OCI-LY7 (cell line): ENCODE measurements around the gene GPC1. TPM values are rescaled to one million over a fixed set of nuclear protein-coding genes. Genes with fewer than 3 reads are reported as not detected.

Experiments
- BruUV-seq: library from RNA; stranded (reverse); fragments of 400-500 nt; replicated peaks from 2 replicates; lab custom pipeline; 2021; lab: Mats Ljungman, UMichigan
- CTCF ChIA-PET: fragments of 300-600 bp; sonication (Branson Sonifier 250); formaldehyde crosslinking; loops from one replicate; lab custom pipeline; 2022; ENCODE audit warnings: antibody characterized with exemption; ENCODE audit not compliant: unreplicated experiment; lab: Charles Lee
- POLR2A ChIA-PET: fragments of 300-600 bp; sonication (Branson Sonifier 250); formaldehyde crosslinking; loops from one replicate; lab custom pipeline; 2022; ENCODE audit warnings: antibody characterized with exemption; lab: Charles Lee
- DNase-seq: peaks from one replicate; pipeline ENCODE4 v3.0.0-alpha.2; 2015; ENCODE audit warnings: low spot score
- H2AFZ ChIP-seq: fragments of 200-600 bp; sonication (generic), shearing (Covaris generic); 2 replicates; pipeline ENCODE4 v1.6.1; 2014; ENCODE audit warnings: mild to moderate bottlenecking, antibody characterized with exemption, low read length, moderate library complexity
- H3K27ac ChIP-seq: fragments of 200-600 bp; sonication (generic); 2 replicates; pipeline ENCODE4 v1.5.1; 2014; ENCODE audit warnings: mixed run types, low read depth, mild to moderate bottlenecking, moderate library complexity, low read length, inconsistent platforms; ENCODE audit not compliant: poor library complexity, severe bottlenecking
- H3K36me3 ChIP-seq: fragments of 200-600 bp; sonication (generic); 2 replicates; pipeline ENCODE4 v1.6.1; 2014; ENCODE audit warnings: mild to moderate bottlenecking, antibody characterized with exemption, low read length, moderate library complexity, mixed read lengths; ENCODE audit not compliant: insufficient read depth
- H3K4me1 ChIP-seq: fragments of 200-600 bp; sonication (generic); 2 replicates; pipeline ENCODE4 v1.5.1; 2014; ENCODE audit warnings: mild to moderate bottlenecking, low read length; ENCODE audit not compliant: insufficient read depth, poor library complexity, severe bottlenecking
- H3K4me2 ChIP-seq: fragments of 200-600 bp; sonication (generic); 2 replicates; pipeline ENCODE4 v1.6.1; 2014; ENCODE audit warnings: mild to moderate bottlenecking, low read length
- H3K4me3 ChIP-seq: fragments of 200-600 bp; sonication (generic); 2 replicates; pipeline ENCODE4 v1.5.1; 2014; ENCODE audit warnings: mild to moderate bottlenecking, low read depth, low read length; ENCODE audit not compliant: poor library complexity, severe bottlenecking
- H3K79me2 ChIP-seq: fragments of 200-600 bp; sonication (generic); 2 replicates; pipeline ENCODE4 v1.6.1; 2016; ENCODE audit warnings: low read depth, mild to moderate bottlenecking, low read length, moderate library complexity, mixed read lengths; ENCODE audit not compliant: insufficient read depth
- H3K9me2 ChIP-seq: fragments of 200-600 bp; sonication (generic); 2 replicates; pipeline ENCODE4 v1.6.1; 2016; ENCODE audit warnings: mild to moderate bottlenecking, low read length, mixed read lengths; ENCODE audit not compliant: insufficient read depth
- H3K9me3 ChIP-seq: fragments of 200-600 bp; sonication (generic); 2 replicates; pipeline ENCODE4 v1.6.1; 2014; ENCODE audit warnings: mild to moderate bottlenecking, mixed run types, low read length, mixed read lengths
- H4K20me1 ChIP-seq: fragments of 200-600 bp; sonication (generic); 2 replicates; pipeline ENCODE4 v1.6.1; 2014; ENCODE audit warnings: mild to moderate bottlenecking, antibody characterized with exemption, low read length, moderate library complexity, mixed read lengths; ENCODE audit not compliant: insufficient read depth
- CTCF ChIP-seq: fragments of 200-600 bp; sonication (generic); conservative IDR thresholded peaks from 2 replicates; pipeline ENCODE4 v1.5.1; 2014; ENCODE audit warnings: mild to moderate bottlenecking, antibody characterized with exemption, low read length, moderate library complexity, mixed read lengths
- EZH2phosphoT487 ChIP-seq: fragments of 200-600 bp; sonication (generic); IDR thresholded peaks from 2 replicates; pipeline ENCODE4 v1.6.1; 2018; ENCODE audit warnings: low read depth, borderline replicate concordance, mild to moderate bottlenecking, mixed run types, antibody characterized with exemption, low read length, moderate library complexity, mixed read lengths
- intact Hi-C: fragments of 100-400 bp; cut with micrococcal nuclease; formaldehyde crosslinking; loops from one replicate; pipeline ENCODE4 v1.10.0; 2022; ENCODE audit not compliant: unreplicated experiment
- total RNA-seq, 2 experiments: library from RNA; depleted of rRNA in 1 of 2; stranded (reverse); fragments of >200 nt in 1 of 2; shearing (Covaris generic) in 1 of 2; gene quantifications; 2 replicates each; pipeline ENCODE4 v1.2.3, GENCODE V29; 2014 to 2022

Gene GPC1
- total RNA-seq, 2 experiments from 2014 or later = 2.4 to 4.0 TPM

GRCh38 chr2:240506406-240507059, 71.1 kb downstream of the GPC1 start:
- Histone ChIP-seq H3K4me3 (no peak overlapping the region), H3K27ac (no peak overlapping the region), H3K79me2 (no peaks in the 10 kb centered on the region), H3K9me2 (no peaks in the 10 kb centered on the region), H3K4me1 (no peaks in the 10 kb centered on the region), H3K9me3 (no peaks in the 10 kb centered on the region), H2AFZ (no peak overlapping the region), H3K36me3 (peaks cover 25% of the 10 kb centered on the region), H4K20me1 (no peaks in the 10 kb centered on the region), H3K4me2 (no peak overlapping the region)
- CTCF ChIA-PET = no interaction called here
- no TSS peak for BruUV-seq
- POLR2A ChIA-PET = no interaction called here
- no peak for DNase-seq
- no peak for TF ChIP-seq EZH2phosphoT487
- TF ChIP-seq CTCF = no peak
- intact Hi-C loops = no loop called here

GRCh38 chr2:240507060-240507777, 71.8 kb downstream of the GPC1 start:
- no peak for DNase-seq
- Histone ChIP-seq H3K4me3 (no peak overlapping the region), H3K27ac (no peak overlapping the region), H3K4me2 (no peak overlapping the region), H2AFZ (no peak overlapping the region), H3K4me1 (no peaks in the 10 kb centered on the region), H3K9me2 (no peaks in the 10 kb centered on the region), H3K9me3 (no peaks in the 10 kb centered on the region), H3K36me3 (peaks cover 31% of the 10 kb centered on the region), H3K79me2 (no peaks in the 10 kb centered on the region), H4K20me1 (no peaks in the 10 kb centered on the region)
- intact Hi-C loops = no loop called here
- TF ChIP-seq EZH2phosphoT487 (no peak), CTCF (no peak)
- ChIA-PET POLR2A (no interaction called here), CTCF (no interaction called here)
- no TSS peak for BruUV-seq

- no peak for TF ChIP-seq CTCF
- TF ChIP-seq EZH2phosphoT487 = no peak
- Histone ChIP-seq H3K9me2 (no peaks in the 10 kb centered on the region), H3K27ac (no peak overlapping the region), H3K79me2 (no peaks in the 10 kb centered on the region), H3K4me3 (no peak overlapping the region), H3K4me1 (no peaks in the 10 kb centered on the region), H4K20me1 (no peaks in the 10 kb centered on the region), H3K9me3 (no peaks in the 10 kb centered on the region), H3K36me3 (peaks cover 37% of the 10 kb centered on the region), H3K4me2 (no peak overlapping the region), H2AFZ (no peak overlapping the region)
- intact Hi-C loops = no loop called here
- ChIA-PET POLR2A (interaction anchor here (0.6 kb wide), 1 partner anchor 34 kb away, joined by 3 read pairs; no protein-coding TSS in a partner anchor), CTCF (no interaction called here)
- BruUV-seq = no TSS peak
- no peak for DNase-seq
Observed at GRCh38 chr2:240507778-240508251, 72.4 kb downstream of the GPC1 start.
